IMR-90 (cell line): ENCODE data around the gene SNX30. TPM values are rescaled to one million over a fixed set of nuclear protein-coding genes. Genes with fewer than 3 reads are reported as not detected.

ENCODE experiments used
- ATAC-seq: fragments of 200-7000 bp; cut with Tn5 transposase; 2 replicates; pipeline ENCODE4 v1.9.1; 2020; ENCODE audit warnings: low read depth, mild to moderate bottlenecking, moderate library complexity
- BruUV-seq: library from RNA; stranded (reverse); fragments of 400-500 nt; replicated peaks from 2 replicates; lab custom pipeline; 2021; lab: Mats Ljungman, UMichigan
- CTCF ChIA-PET: fragments of 300-600 bp; formaldehyde crosslinking; extraction: SDS; loops from one replicate; lab custom pipeline; 2021; ENCODE audit warnings: antibody characterized with exemption; lab: Yijun Ruan, JAX
- POLR2A ChIA-PET: fragments of 300-600 bp; sonication (Branson Sonifier 250); formaldehyde crosslinking; loops from one replicate; lab custom pipeline; 2022; ENCODE audit warnings: antibody characterized with exemption; ENCODE audit not compliant: unreplicated experiment; lab: Charles Lee
- DNase-seq: peaks from one replicate; pipeline ENCODE4 v3.0.0; 2013
- H2AFZ ChIP-seq: replicated peaks from 2 replicates; pipeline ENCODE3; 2013; ENCODE audit warnings: low read length, mild to moderate bottlenecking; ENCODE audit not compliant: poor library complexity
- H2AK5ac ChIP-seq: 2 replicates; pipeline ENCODE4 v1.6.1; 2013; ENCODE audit warnings: low read depth, low read length, inconsistent platforms
- H2AK9ac ChIP-seq: replicated peaks from 2 replicates; pipeline ENCODE3; 2013; ENCODE audit warnings: mild to moderate bottlenecking, low read depth, low read length, moderate library complexity; ENCODE audit not compliant: poor library complexity
- H2BK120ac ChIP-seq: 2 replicates; pipeline ENCODE4 v1.6.1; 2013; ENCODE audit warnings: low read depth, low read length, inconsistent platforms
- H2BK15ac ChIP-seq: 3 replicates; pipeline ENCODE4 v1.6.1; 2013; ENCODE audit warnings: low read depth, low read length, inconsistent platforms
- H2BK20ac ChIP-seq: 2 replicates; pipeline ENCODE4 v1.6.1; 2013; ENCODE audit warnings: low read depth, mild to moderate bottlenecking, inconsistent platforms, low read length, moderate library complexity
- H2BK5ac ChIP-seq: 2 replicates; pipeline ENCODE4 v1.6.1; 2013; ENCODE audit warnings: mild to moderate bottlenecking, low read depth, low read length, inconsistent platforms; ENCODE audit not compliant: poor library complexity, severe bottlenecking
- H3K14ac ChIP-seq: replicated peaks from 2 replicates; pipeline ENCODE4 v1.6.1; 2013; ENCODE audit warnings: low read depth, low read length, inconsistent platforms
- H3K18ac ChIP-seq: 2 replicates; pipeline ENCODE4 v1.6.1; 2013; ENCODE audit warnings: low read depth, low read length, control low read depth
- H3K23ac ChIP-seq: 2 replicates; pipeline ENCODE4 v1.6.1; 2013; ENCODE audit warnings: low read depth, low read length, inconsistent platforms
- H3K27ac ChIP-seq: 2 replicates; pipeline ENCODE4 v1.5.1; 2013; ENCODE audit warnings: mild to moderate bottlenecking, control low read depth, low read length; ENCODE audit not compliant: insufficient read depth
- H3K27me3 ChIP-seq: 2 replicates; pipeline ENCODE4 v1.6.1; 2013; ENCODE audit warnings: low read length; ENCODE audit not compliant: control insufficient read depth, insufficient read depth
- H3K36me3 ChIP-seq: 2 replicates; pipeline ENCODE4 v1.6.1; 2013; ENCODE audit warnings: low read length, mixed read lengths; ENCODE audit not compliant: control insufficient read depth, insufficient read depth
- H3K4ac ChIP-seq: 2 replicates; pipeline ENCODE4 v1.6.1; 2013; ENCODE audit warnings: low read depth, low read length, inconsistent platforms
- H3K4me1 ChIP-seq: 2 replicates; pipeline ENCODE4 v1.6.1; 2013; ENCODE audit warnings: low read length, mixed read lengths; ENCODE audit not compliant: control insufficient read depth, insufficient read depth
- H3K4me2 ChIP-seq: 2 replicates; pipeline ENCODE4 v1.6.1; 2013; ENCODE audit warnings: low read depth, mild to moderate bottlenecking, control low read depth, low read length, moderate library complexity
- H3K4me3 ChIP-seq: 2 replicates; pipeline ENCODE4 v1.5.1; 2013; ENCODE audit warnings: low read depth, mild to moderate bottlenecking, control low read depth, low read length, moderate library complexity; ENCODE audit not compliant: insufficient read depth
- H3K56ac ChIP-seq: 2 replicates; pipeline ENCODE4 v1.6.1; 2013; ENCODE audit warnings: low read length, inconsistent platforms; ENCODE audit not compliant: insufficient read depth; ENCODE audit errors: extremely low read depth
- H3K79me1 ChIP-seq, 2 experiments: 2 replicates each; pipeline ENCODE4 v1.6.1; 2013; ENCODE audit warnings: low read length in 2 of 2, inconsistent platforms in 1 of 2, low read depth in 1 of 2
- H3K9ac ChIP-seq: 2 replicates; pipeline ENCODE4 v1.6.1; 2013; ENCODE audit warnings: low read depth, low read length, control low read depth
- H3K9me1 ChIP-seq: 2 replicates; pipeline ENCODE4 v1.6.1; 2013; ENCODE audit warnings: low read length, inconsistent platforms; ENCODE audit not compliant: insufficient read depth
- H3K9me3 ChIP-seq: 2 replicates; pipeline ENCODE4 v1.6.1; 2013; ENCODE audit warnings: low read length; ENCODE audit not compliant: control insufficient read depth, insufficient read depth
- H4K20me1 ChIP-seq: 2 replicates; pipeline ENCODE4 v1.6.1; 2013; ENCODE audit warnings: low read length, inconsistent platforms; ENCODE audit not compliant: insufficient read depth
- H4K5ac ChIP-seq: 2 replicates; pipeline ENCODE4 v1.6.1; 2013; ENCODE audit warnings: mild to moderate bottlenecking, low read depth, low read length, control low read depth
- H4K8ac ChIP-seq, 2 experiments: 2 replicates each; pipeline ENCODE4 v1.6.1; 2013; ENCODE audit warnings: low read depth in 2 of 2, low read length in 2 of 2, control low read depth in 1 of 2, inconsistent platforms in 1 of 2
- H4K91ac ChIP-seq: 2 replicates; pipeline ENCODE4 v1.6.1; 2013; ENCODE audit warnings: low read depth, low read length, inconsistent platforms; ENCODE audit not compliant: insufficient read depth
- BHLHE40 ChIP-seq: fragments of 150-350 bp; IDR thresholded peaks from 2 replicates; pipeline ENCODE4 v1.6.1; 2016; ENCODE audit warnings: mild to moderate bottlenecking, low read depth, low read length
- CEBPB ChIP-seq: IDR thresholded peaks from 2 replicates; pipeline ENCODE4 v1.6.1; 2012; ENCODE audit warnings: low read depth, low read length, improper control_type of control experiment
- MAZ ChIP-seq: IDR thresholded peaks from 2 replicates; pipeline ENCODE4 v1.6.1; 2012; ENCODE audit warnings: low read depth, mild to moderate bottlenecking, low read length, improper control_type of control experiment, moderate library complexity, borderline replicate concordance
- NFE2L2 ChIP-seq: fragments of 150-350 bp; IDR thresholded peaks from 2 replicates; pipeline ENCODE4 v1.6.1; 2016; ENCODE audit warnings: low read depth, mild to moderate bottlenecking, low read length
- SMC3 ChIP-seq: fragments of 150-350 bp; IDR thresholded peaks from 2 replicates; pipeline ENCODE4 v1.6.1; 2016; ENCODE audit warnings: low read depth, mild to moderate bottlenecking, antibody characterized with exemption, low read length, moderate library complexity
- USF2 ChIP-seq: fragments of 150-350 bp; IDR thresholded peaks from 2 replicates; pipeline ENCODE4 v1.6.1; 2017; ENCODE audit warnings: mild to moderate bottlenecking, antibody characterized with exemption, low read length, low read depth
- WGBS, 2 experiments: methylation state at CpG; one replicate each; pipeline versions ENCODE4 v1.1.5 to v1.1.7; 2013; ENCODE audit warnings: missing lambda C conversion rate in 2 of 2; ENCODE audit not compliant: insufficient read length in 1 of 2; ENCODE audit errors: extremely low coverage in 2 of 2; 5-methylcytosine and 5-hydroxymethylcytosine counted together
- dilution Hi-C: fragments of 300-500 bp; cut with HindIII; formaldehyde crosslinking; loops from one replicate; pipeline ENCODE4 v1.14.3; 2018; ENCODE audit warnings: low sequenced_read_pairs; ENCODE audit not compliant: unreplicated experiment
- in situ Hi-C: fragments of 300-500 bp; cut with MboI; formaldehyde crosslinking; loops from 3 replicates; pipeline ENCODE4 v1.14.3; 2019; ENCODE audit warnings: low sequenced_read_pairs, inconsistent platforms, mixed read lengths
- intact Hi-C: fragments of 100-400 bp; cut with micrococcal nuclease; formaldehyde crosslinking; loops from 2 replicates; pipeline ENCODE4 v1.10.0; 2022
- polyA plus RNA-seq, 3 experiments: library from polyadenylated mRNA; depleted of rRNA; stranded (reverse); fragments of >200 nt; gene quantifications; 2 replicates each; pipeline ENCODE4 v1.2.3, GENCODE V29; 2012; ENCODE audit warnings: low replicate concordance in 1 of 3
- total RNA-seq: library from RNA; depleted of rRNA; stranded (reverse); fragments of >200 nt; gene quantifications from 2 replicates; pipeline ENCODE4 v1.2.3, GENCODE V29; 2012

Gene SNX30
- total and polyA plus RNA-seq, 2 of the 4 experiments (the other 2 are of a cell fraction): 8.0 to 18.8 TPM

- TF ChIP-seq BHLHE40 (no peak), NFE2L2 (no peak), SMC3 (no peak)
Measured at GRCh38 chr9:112861638-112862555, 111.3 kb downstream of the SNX30 start (continued).

- peak overlapping the region; percentile 53 for H3K14ac ChIP-seq
- no CpG with 5 or more reads among the region's 4 CpGs for WGBS, 2 experiments
- CTCF ChIA-PET: no interaction called here
- dilution Hi-C loops: no loop called here
- no peaks in the 10 kb centered on the region for H3K9me3 ChIP-seq
- ATAC-seq (peak; percentile 19; the same call in 1 of the 2 replicates), DNase-seq (peak; percentile 57)
- H3K4me1 ChIP-seq: peaks cover 21% of the 10 kb centered on the region
- peak overlapping the region; percentile 47 for H4K5ac ChIP-seq
- POLR2A ChIA-PET: no interaction called here
- H4K20me1 ChIP-seq: no peaks in the 10 kb centered on the region
- H3K9ac ChIP-seq: 0 out of 2 replicates have a peak overlapping the region, but pooled peaks have one; percentile 5
- no peak overlapping the region for H3K4me3 ChIP-seq
- TF ChIP-seq MAZ (no peak), CEBPB (peak; percentile 64), USF2 (no peak)
- peaks cover 13% of the 10 kb centered on the region for H3K9me1 ChIP-seq
- H3K56ac ChIP-seq: no peak overlapping the region
- H2BK15ac ChIP-seq: no peak overlapping the region
- H3K18ac ChIP-seq: peak overlapping the region; percentile 76; the same call in 1 of the 2 replicates
- H2AK5ac ChIP-seq: peak overlapping the region; percentile 20
- peaks cover 0 to 7% of the 10 kb centered on the region in 2 experiments; a peak in 2 of 4 replicates for H3K79me1 ChIP-seq
- BruUV-seq: no TSS peak
- intact Hi-C loops: no loop called here
- no peak overlapping the region for H2AK9ac ChIP-seq
- H2AFZ ChIP-seq: no peak overlapping the region
- H3K4me2 ChIP-seq: peak overlapping the region; percentile 47
- in situ Hi-C loops: no loop called here
- no peak overlapping the region for H2BK20ac ChIP-seq
- H3K27ac ChIP-seq: peak overlapping the region; percentile 71; the same call in 1 of the 2 replicates
- H3K36me3 ChIP-seq: no peaks in the 10 kb centered on the region; the same call in 1 of the 2 replicates
- H3K23ac ChIP-seq: no peak overlapping the region; the same call in 1 of the 2 replicates
- peak overlapping the region; percentile 6; the same call in 1 of the 2 replicates for H4K91ac ChIP-seq
- H2BK5ac ChIP-seq: peak overlapping the region; percentile 25
- H4K8ac ChIP-seq: no peak overlapping the region
- H3K27me3 ChIP-seq: no peaks in the 10 kb centered on the region
- peak overlapping the region; percentile 11; the same call in 1 of the 2 replicates for H3K4ac ChIP-seq
- no peak overlapping the region for H2BK120ac ChIP-seq
Measured at GRCh38 chr9:112863214-112863613, 112.7 kb downstream of the SNX30 start.
